Measurements from ENCODE around the gene PPM1F.

The PPM1F gene

DNA sequence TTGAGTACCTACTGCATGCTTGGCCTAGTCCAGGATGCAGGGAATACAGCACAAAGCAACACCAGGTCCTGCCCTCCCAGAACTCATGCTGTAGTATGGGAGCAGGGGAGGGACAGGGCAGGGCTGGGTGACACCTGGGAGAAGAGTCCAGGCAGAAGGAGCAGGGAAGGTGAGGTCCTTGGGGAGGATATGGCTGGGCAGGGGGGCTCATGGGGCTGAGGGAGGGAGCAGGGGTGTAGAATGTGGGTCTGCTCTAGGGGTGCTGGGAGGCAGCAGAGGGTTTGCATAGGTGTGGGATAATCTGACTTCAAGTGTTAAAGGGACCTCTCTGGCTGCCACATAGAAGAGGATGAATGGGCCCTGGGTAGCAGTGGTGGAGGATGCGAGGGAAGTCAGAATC lies 25.2 kb upstream of the PPM1F start:
- no peak for DNase-seq (ENCODE audit: low read depth in 1 of 2, low spot score in 1 of 2)

- no peak for DNase-seq (ENCODE audit: low read depth in 1 of 2, low spot score in 1 of 2)
Observed at GRCh38 chr22:21975854-21976345, 23.3 kb upstream of the PPM1F start.

DNA sequence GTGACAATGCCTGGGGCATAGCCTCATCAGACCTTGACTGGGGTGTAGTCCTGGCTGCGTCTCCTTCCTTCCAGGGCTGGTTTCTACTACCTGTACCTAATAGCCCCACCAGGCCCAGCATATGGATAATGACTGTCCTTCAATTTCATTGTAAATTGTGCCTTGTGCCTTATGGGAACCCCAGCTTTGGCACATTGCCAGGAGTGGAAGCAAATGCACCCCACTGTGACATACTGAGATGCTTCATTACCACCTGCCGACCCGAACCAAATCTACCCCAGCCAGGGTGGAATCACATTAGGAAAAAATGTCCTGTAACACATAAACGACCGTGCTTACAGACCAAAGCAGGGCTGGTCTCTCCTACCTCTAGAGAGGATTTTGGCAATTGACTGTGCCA lies 22.6 kb upstream of the PPM1F start:
- DNase-seq (ENCODE audit: low read depth in 1 of 2, low spot score in 1 of 2), result no peak

GRCh38 chr22:21974058-21974649 lies 21.5 kb upstream of the PPM1F start:
- no peak for DNase-seq (ENCODE audit: low read depth in 1 of 2, low spot score in 1 of 2)

- DNase-seq (ENCODE audit: low read depth in 1 of 2, low spot score in 1 of 2), result no peak
Observed at GRCh38 chr22:21972806-21973205, 20.2 kb upstream of the PPM1F start.

GRCh38 chr22:21972293-21972779 lies 19.7 kb upstream of the PPM1F start:
- peak; percentile 21 to 26 for DNase-seq (ENCODE audit: low read depth in 1 of 2, low spot score in 1 of 2)

- DNase-seq (ENCODE audit: low read depth in 1 of 2, low spot score in 1 of 2), result no peak
Observed at GRCh38 chr22:21971858-21972275, 19.2 kb upstream of the PPM1F start.

GRCh38 chr22:21970800-21971617 lies 18.4 kb upstream of the PPM1F start:
- DNase-seq (ENCODE audit: low read depth in 1 of 2, low spot score in 1 of 2), result no peak

- no peak for DNase-seq (ENCODE audit: low read depth in 1 of 2, low spot score in 1 of 2)
Observed at GRCh38 chr22:21970037-21970799, 17.6 kb upstream of the PPM1F start.

DNA sequence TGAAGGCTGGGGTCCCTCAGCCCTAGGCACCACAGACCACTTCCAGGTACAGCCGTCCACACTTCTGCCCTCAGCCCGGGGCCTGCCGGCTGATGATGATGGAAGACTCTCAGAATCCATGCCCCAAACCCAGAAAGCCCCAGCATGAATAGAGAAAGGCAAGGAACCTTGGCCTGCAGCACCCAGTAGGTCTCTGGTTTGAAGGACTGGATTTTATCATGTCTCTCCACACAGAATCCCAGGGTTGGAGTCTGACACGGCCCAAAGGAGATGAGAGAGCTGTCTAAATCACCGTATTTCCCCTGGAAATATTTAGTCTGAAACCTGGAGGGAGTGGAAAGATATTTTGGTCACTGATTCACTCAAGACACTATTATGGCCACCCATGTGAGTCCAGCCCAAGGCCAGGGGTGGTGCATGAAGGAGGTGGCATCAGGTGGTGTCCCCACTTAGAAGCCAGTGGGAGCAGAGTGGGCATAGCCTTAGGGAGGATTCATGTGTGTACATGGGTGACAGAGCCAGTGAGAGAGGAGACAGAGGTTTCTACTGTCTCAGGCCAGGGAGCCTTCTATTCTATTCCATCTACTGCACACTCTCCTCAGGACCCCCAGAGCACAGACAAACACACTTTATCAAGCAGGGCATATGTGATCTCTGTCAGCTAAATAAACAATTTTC lies 15.9 kb upstream of the PPM1F start:
- no peak for DNase-seq (ENCODE audit: low read depth in 1 of 2, low spot score in 1 of 2)

GRCh38 chr22:21967693-21968271 lies 15.1 kb upstream of the PPM1F start:
- DNase-seq (ENCODE audit: low read depth in 1 of 2, low spot score in 1 of 2), result no peak

DNA sequence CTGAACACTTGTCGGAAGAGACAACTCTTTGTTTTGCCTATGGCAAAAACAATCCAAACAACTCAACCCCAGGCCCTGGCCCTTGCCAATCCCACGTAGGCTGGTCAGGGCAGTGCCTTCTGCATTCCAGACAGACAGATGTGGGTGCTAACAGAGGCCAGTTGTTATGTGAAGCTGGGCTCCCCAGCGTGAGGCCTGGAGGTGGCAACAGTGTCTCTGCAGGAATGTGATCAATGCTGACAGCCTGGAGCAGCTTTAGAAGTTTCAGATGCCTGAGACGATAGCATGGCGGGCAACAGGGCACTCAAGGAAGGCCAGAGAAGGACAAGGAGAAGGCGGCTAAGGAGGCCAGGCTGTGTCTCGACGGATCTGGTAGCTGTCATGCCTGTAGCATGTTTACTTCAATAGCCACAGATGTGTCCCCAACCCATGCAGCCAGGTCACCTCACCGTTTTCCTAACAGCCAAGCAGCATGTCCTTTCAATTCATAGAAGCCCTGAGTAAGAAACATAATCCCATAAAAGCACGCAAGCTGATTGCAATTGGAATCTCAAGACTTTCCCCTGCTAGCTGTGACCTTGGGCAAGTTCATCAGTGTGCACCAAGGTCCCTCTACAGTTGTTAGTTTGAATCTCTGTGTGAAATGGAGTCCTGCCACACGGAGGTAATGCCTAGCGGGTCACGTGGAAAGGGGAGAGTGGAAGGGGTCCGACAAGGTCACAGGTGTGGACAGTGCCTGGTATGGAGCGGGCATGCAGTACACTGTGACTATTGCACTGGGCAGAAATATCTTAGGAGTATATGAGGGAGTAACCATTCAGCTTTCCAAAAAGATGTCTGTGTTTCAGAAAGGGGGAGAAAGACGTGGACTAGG lies 14.2 kb upstream of the PPM1F start:
- no peak for DNase-seq (ENCODE audit: low read depth in 1 of 2, low spot score in 1 of 2)

DNA sequence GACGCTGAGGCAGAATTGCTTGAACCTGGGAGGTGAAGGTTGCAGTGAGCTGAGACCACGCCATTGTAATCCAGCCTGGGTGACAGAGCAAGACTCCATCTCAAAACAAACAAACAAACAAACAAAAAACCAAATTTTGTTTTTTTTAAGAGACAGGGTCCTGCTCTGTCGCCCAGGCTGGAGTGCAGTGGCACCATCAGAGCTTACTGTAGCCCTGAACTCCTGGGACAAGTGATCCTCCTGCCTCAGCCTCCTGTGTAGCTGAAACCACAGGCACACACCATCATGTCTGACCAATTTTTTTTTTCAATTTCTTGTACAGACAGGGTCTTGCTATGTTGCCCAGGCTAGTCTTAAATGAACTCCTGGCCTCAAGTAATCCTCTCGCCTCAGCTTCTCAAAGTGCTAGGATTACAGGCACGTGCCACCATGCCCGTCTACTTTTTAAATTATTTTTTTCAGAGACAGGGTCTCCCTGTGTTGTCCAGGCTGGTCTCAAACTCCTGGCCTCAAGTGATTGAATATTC lies 13.2 kb upstream of the PPM1F start:
- no peak for DNase-seq (ENCODE audit: low read depth in 1 of 2, low spot score in 1 of 2)

DNA sequence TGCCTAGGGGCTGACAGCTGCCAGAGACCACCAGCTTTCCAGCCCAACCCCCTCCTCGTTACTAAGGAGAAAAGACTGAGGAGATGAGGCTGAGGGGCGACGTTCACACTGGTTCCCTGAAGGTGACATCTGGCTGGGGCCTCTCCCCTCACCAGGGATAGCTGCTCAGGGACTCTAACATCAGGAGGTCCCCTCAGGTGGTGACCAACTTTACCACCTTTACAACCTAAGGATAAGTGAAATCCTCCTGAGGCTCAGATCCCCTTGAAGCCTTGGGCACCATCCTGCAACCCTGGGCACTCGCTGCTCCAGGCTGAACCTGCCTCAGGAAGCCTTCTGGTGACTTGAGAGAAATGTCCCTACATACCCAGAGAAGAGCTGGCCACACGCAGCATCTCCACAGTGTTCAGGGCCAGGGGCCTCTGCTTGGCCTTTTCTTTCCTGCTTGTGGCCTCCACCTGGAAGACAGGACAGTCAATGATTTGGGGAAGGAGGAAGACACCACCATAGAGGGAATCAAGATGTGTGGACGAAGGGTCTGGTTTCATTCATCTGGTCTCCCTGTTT lies 12.4 kb upstream of the PPM1F start:
- DNase-seq (ENCODE audit: low read depth in 1 of 2, low spot score in 1 of 2), result no peak

DNA sequence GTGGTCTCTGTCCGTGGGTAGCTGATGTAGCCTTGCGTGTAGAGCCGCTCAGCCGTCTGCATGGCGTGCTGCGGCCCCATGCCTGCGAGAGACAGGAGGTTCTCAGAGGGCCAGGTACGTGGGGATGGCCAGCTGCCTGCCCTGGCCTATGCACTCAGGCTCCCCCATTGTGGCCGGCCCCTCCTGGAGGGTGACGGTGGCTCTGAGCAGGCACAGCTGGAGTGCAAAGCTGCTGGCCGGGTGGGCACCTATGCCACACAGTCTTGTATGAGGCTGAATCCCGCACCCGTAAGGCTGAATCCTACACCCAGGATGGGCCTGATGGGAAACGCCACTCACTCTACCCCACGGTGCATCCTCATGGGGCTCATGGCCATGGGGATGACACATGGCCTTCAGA lies 11.6 kb upstream of the PPM1F start:
- no peak for DNase-seq (ENCODE audit: low read depth in 1 of 2, low spot score in 1 of 2)

DNA sequence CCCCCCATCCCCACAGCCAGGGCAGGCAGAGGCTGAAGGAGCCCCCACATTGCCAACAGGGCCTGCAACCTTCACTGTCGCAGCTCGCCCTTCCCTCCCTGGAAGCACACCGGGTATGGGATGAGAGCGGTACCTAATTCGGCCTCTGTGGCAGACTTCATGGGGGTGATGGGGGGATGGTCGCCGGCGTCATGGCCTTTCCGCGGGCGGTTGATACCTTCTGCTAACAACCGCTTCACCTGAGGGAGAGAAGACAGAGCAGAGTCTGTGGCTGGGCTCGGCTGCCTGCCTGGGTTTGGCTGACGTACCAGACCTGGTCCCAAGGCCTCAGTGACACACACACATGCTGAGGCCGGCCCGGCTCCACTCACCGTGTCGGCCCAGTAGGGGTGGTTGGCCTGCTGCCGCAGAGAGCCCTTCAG lies 11.2 kb upstream of the PPM1F start:
- DNase-seq (ENCODE audit: low read depth in 1 of 2, low spot score in 1 of 2), result no peak

DNA sequence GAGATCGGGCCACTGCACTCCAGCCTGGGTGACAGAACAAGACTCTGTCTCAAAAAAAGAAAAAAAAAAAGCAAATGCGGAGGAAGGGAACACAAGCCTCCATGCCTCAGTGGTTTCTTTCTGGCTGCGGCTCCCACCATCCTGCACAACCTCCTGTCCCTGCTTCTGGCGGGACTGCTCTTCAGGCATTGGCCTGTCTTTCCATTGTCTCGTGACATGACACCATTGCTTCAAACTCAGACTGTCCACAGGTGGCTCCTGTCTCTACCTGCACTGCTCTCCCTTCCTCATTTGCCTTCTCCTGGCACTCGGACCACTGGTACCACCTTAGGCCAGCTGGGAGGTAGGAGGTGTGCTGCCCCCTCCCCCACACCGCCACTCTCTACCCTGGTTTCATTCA lies 10.6 kb upstream of the PPM1F start:
- no peak for DNase-seq (ENCODE audit: low read depth in 1 of 2, low spot score in 1 of 2)

GRCh38 chr22:21962655-21962949 lies 10.0 kb upstream of the PPM1F start:
- DNase-seq (ENCODE audit: low read depth in 1 of 2, low spot score in 1 of 2), result no peak

DNA sequence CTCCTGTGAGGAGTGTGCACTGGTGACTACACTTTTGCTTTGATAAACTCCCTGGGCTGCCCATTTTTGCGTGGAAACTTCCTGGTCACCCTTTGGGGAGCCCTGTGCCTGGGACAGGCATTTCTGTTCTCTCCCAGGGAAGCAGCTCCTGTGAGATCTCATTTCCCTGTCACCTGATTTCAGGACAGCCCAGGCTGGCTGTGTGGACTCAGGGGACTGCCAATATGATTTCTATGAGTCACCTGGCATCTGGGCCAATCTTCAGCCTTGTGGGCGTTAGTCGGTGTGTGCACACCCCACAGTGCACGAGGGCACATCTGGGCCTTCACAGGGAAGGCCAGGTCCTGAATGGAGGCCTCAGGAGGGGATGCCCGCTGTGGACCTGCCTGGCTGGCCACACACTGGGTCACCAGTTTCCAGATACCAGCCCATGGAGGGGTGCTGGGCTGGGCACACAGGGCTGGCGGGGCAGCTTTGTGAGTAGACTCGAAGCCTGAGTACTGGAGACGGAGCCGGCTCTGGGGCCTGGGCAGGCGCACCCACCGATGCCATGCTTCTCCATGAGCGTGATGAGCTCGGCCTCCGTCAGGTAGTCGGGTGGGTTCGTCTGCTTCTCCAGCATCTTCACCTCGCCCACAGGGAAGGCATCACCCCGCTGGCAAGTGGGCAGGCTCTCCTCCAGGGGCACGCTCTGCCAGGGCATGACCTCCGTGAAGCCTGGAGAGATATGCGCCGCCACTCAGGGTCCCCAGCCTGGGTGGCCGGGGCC lies 9.4 kb upstream of the PPM1F start:
- DNase-seq (ENCODE audit: low read depth in 1 of 2, low spot score in 1 of 2), result no peak
